RWPE2 (cell line): ENCODE measurements around the gene NCS1.

Experiments used
- ATAC-seq: fragments of 200-7000 bp; cut with Tn5 transposase; 3 replicates; pipeline ENCODE4 v1.9.1; 2021; ENCODE audit warnings: low read depth
- DNase-seq: peaks from one replicate; pipeline ENCODE4 v3.0.0-alpha.2; 2020; ENCODE audit warnings: low spot score
- H3K27ac ChIP-seq: fragments of 450-650 bp; 2 replicates; pipeline ENCODE4 v1.5.1; 2017; ENCODE audit warnings: mild to moderate bottlenecking; ENCODE audit not compliant: poor library complexity, severe bottlenecking
- H3K27me3 ChIP-seq: fragments of 250-450 bp; sonication (Bioruptor Pico); 2 replicates; pipeline ENCODE4 v1.5.1; 2021; ENCODE audit warnings: mild to moderate bottlenecking, moderate library complexity; ENCODE audit not compliant: insufficient read depth, poor library complexity, severe bottlenecking
- H3K36me3 ChIP-seq: fragments of 250-450 bp; sonication (Bioruptor Pico); 2 replicates; pipeline ENCODE4 v1.5.1; 2020; ENCODE audit warnings: low read depth, mild to moderate bottlenecking, moderate library complexity
- H3K4me1 ChIP-seq: fragments of 250-450 bp; sonication (Bioruptor Pico); 2 replicates; pipeline ENCODE4 v1.5.1; 2021; ENCODE audit warnings: mild to moderate bottlenecking, moderate library complexity; ENCODE audit not compliant: insufficient read depth, poor library complexity, severe bottlenecking
- H3K4me3 ChIP-seq: fragments of 250-450 bp; sonication (Bioruptor Pico); 2 replicates; pipeline ENCODE4 v1.5.1; 2021; ENCODE audit warnings: mild to moderate bottlenecking, moderate library complexity; ENCODE audit not compliant: severe bottlenecking
- H3K9me3 ChIP-seq: fragments of 250-450 bp; sonication (Bioruptor Pico); 2 replicates; pipeline ENCODE4 v1.5.1; 2021; ENCODE audit warnings: mild to moderate bottlenecking, moderate library complexity; ENCODE audit not compliant: severe bottlenecking
- TF ChIP-seq, protein P1 (sequence below): fragments of 450-650 bp; IDR thresholded peaks from one replicate; pipeline ENCODE4 v1.5.1; 2017; ENCODE audit warnings: mild to moderate bottlenecking, moderate library complexity; ENCODE audit not compliant: poor library complexity, severe bottlenecking

Gene NCS1

GRCh38 chr9:130158001-130158400, 14.2 kb upstream of the NCS1 start:
- Histone ChIP-seq H3K9me3 (no peaks in the 10 kb centered on the region), H3K4me3 (no peak overlapping the region), H3K4me1 (no peaks in the 10 kb centered on the region), H3K27me3 (no peaks in the 10 kb centered on the region), H3K36me3 (no peaks in the 10 kb centered on the region), H3K27ac (no peak overlapping the region)
- ATAC-seq (no peak), DNase-seq (no peak)
- TF ChIP-seq, protein P1, sequence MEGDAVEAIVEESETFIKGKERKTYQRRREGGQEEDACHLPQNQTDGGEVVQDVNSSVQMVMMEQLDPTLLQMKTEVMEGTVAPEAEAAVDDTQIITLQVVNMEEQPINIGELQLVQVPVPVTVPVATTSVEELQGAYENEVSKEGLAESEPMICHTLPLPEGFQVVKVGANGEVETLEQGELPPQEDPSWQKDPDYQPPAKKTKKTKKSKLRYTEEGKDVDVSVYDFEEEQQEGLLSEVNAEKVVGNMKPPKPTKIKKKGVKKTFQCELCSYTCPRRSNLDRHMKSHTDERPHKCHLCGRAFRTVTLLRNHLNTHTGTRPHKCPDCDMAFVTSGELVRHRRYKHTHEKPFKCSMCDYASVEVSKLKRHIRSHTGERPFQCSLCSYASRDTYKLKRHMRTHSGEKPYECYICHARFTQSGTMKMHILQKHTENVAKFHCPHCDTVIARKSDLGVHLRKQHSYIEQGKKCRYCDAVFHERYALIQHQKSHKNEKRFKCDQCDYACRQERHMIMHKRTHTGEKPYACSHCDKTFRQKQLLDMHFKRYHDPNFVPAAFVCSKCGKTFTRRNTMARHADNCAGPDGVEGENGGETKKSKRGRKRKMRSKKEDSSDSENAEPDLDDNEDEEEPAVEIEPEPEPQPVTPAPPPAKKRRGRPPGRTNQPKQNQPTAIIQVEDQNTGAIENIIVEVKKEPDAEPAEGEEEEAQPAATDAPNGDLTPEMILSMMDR: no peak

GRCh38 chr9:130159057-130159456, 13.1 kb upstream of the NCS1 start:
- no peaks in the 10 kb centered on the region for H3K9me3 ChIP-seq
- no peaks in the 10 kb centered on the region for H3K27me3 ChIP-seq
- ATAC-seq (no peak), DNase-seq (no peak)
- TF ChIP-seq, protein P1: no peak
- H3K4me1 ChIP-seq: no peaks in the 10 kb centered on the region
- H3K27ac ChIP-seq: no peak overlapping the region
- H3K36me3 ChIP-seq: no peaks in the 10 kb centered on the region
- no peak overlapping the region for H3K4me3 ChIP-seq

GRCh38 chr9:130159915-130160670, 12.1 kb upstream of the NCS1 start:
- no peak overlapping the region for H3K27ac ChIP-seq
- DNase-seq (no peak), ATAC-seq (no peak)
- no peaks in the 10 kb centered on the region for H3K27me3 ChIP-seq
- no peaks in the 10 kb centered on the region for H3K36me3 ChIP-seq
- H3K9me3 ChIP-seq: no peaks in the 10 kb centered on the region
- TF ChIP-seq, protein P1: no peak
- no peak overlapping the region for H3K4me3 ChIP-seq
- H3K4me1 ChIP-seq: no peaks in the 10 kb centered on the region

- no peaks in the 10 kb centered on the region for H3K36me3 ChIP-seq
- H3K27ac ChIP-seq: no peak overlapping the region
- no peaks in the 10 kb centered on the region for H3K9me3 ChIP-seq
- ATAC-seq (no peak), DNase-seq (no peak)
- TF ChIP-seq, protein P1: no peak
- no peaks in the 10 kb centered on the region for H3K4me1 ChIP-seq
- H3K4me3 ChIP-seq: no peak overlapping the region
- H3K27me3 ChIP-seq: no peaks in the 10 kb centered on the region
These were observed 11.2 kb upstream of the NCS1 start for GRCh38 chr9:130160862-130161470.

DNA sequence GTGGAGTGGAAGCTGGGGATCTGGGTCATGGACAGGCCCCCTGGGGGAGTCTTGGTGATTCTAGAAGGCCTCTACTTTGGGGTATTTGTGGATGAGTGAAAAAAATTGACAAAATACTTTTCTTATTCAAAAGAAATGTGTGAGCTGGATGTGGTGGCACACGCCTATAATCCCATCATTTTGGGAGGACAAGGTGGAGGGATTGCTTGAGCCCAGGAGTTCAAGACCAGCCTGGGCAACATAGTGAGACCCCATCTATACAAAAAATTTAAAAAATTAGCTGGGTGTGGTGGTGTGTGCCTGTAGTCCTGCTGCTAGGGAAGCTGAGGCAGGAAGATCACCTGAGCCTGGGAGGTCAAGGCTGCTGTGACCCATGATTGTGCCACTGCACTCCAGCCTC, 6.6 kb upstream of the NCS1 start:
- Histone ChIP-seq H3K4me3 (no peak overlapping the region), H3K9me3 (no peaks in the 10 kb centered on the region), H3K27ac (no peak overlapping the region), H3K36me3 (no peaks in the 10 kb centered on the region), H3K27me3 (no peaks in the 10 kb centered on the region), H3K4me1 (no peaks in the 10 kb centered on the region)
- ATAC-seq (no peak), DNase-seq (no peak)
- TF ChIP-seq, protein P1: no peak
